GM19099 (cell line): ENCODE results near the gene NSG1.

Experiments
- POLR2A ChIP-seq: IDR thresholded peaks from 3 replicates; pipeline ENCODE4 v1.6.1; 2011; ENCODE audit warnings: low read depth; ENCODE audit not compliant: insufficient read length; ENCODE audit errors: extremely low read depth

NSG1 gene

DNA sequence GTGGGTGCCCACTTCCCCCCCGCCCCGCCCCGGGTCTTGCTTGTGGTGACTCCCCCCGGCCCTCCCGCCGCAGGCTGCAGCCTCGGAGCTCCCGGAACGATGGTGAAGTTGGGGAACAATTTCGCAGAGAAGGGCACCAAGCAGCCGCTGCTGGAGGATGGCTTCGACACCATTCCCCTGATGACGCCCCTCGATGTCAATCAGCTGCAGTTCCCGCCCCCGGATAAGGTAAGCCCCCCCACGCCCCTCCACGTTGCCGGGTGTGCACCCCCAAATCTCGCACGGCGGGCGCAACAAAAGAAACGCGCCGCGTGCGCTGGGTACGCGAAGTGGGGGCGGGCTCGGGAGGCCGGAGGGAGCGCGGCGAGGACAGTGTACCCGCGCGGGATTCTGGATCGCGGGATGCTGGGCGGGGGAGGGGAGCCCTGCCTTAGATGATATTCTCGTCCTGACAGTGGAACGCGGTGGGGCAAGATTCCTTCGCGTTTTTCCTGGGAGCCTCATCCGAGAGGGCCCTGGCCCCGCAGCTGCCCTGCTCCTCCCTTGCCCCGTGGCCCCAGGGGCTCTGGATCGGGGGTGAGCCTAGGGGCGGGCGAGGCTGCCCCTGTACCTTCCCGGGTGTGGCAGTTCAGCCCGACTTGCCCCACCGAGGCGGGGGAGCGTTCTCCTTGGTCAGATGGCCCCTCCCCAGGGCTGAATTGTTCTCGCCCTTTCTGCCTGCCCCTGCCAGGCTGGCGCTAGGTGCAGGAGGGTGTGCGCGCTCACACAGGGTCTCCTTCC lies 819 bp downstream of the NSG1 start:
- TF ChIP-seq POLR2A: no peak

DNA sequence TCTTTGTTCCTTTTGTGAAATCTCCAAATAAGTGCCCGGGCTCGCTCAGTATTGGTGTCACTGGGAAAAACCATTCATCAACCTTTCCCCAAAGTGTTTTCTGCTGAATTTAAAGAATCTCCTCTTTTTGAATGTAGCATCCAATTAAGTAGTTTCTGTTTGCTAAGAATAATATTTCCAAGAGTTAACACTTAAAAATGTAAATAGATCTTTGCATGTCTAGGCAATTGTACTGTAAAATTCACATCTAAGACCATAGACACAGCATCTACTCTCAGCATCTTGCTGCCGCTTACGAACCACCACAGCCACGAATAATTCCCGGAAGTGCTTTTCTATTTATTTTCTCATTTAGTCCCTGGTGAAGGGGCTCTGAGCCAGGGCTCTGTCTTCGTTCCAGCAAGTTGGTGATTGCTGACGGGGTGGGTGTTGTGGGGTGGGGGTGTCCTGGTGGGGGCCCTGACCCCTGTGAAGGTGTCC lies 1.4 kb downstream of the NSG1 start:
- TF ChIP-seq POLR2A: no peak

- no peak for TF ChIP-seq POLR2A
Observed at GRCh38 chr4:4388836-4389575, 2.1 kb downstream of the NSG1 start.

GRCh38 chr4:4390046-4390445 lies 3.1 kb downstream of the NSG1 start:
- TF ChIP-seq POLR2A: no peak

GRCh38 chr4:4390515-4391240 lies 3.8 kb downstream of the NSG1 start:
- TF ChIP-seq POLR2A: no peak

GRCh38 chr4:4391866-4392265 lies 5.0 kb downstream of the NSG1 start:
- TF ChIP-seq POLR2A: no peak

DNA sequence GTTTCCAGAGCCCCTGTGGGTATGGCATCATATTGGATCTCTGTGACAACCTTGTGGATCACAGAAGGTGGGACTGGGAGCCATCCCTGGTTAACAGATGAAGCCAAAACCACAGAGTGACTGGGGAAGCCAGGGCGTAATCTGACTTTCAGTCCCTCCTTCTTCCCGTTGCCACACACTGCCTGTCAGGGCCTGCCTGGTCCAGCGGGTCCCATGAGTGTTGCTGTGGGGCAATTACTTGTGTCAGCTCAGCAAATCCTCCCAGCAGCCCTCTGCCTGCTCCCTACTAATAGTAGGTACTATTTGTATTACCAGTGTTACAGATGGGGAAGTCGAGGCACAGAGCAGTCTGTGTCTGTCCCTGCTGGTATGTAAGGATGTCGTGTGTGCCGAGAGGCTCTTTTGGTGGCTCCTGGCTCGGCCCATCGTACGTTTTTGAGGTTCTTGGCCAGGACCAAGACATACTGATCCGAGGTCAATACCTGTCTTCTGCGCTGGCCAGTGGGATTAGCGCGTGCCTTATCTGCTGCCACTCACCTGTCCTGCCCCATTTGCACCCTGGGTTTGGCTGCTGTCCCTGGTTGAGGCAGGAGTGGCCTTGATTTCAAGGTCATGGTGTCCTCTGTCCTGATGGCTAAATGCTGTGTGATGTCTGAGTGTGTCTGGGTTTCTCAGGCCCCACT lies 5.7 kb downstream of the NSG1 start:
- TF ChIP-seq POLR2A: no peak

- no peak for TF ChIP-seq POLR2A
Observed at GRCh38 chr4:4394644-4395043, 7.7 kb downstream of the NSG1 start.

DNA sequence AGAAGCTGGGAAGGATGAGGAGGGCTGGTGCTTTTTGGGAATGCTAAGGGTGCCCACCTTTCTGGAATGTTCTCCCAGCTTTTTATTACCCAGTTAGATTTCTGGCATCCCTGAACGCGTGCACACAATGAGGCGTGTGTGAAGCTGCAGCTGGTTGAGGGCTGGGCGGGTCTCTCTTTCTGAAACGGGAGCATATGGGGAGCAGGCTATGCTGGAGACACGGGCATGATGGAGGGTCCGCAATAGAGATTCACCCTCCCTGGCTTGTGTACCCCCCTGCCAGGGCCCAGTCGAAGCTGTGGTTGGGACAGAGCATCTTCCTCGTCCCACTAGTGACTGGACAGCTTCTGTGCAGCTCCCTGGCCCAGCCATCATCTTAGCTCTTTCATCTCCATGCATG lies 8.5 kb downstream of the NSG1 start:
- no peak for TF ChIP-seq POLR2A

DNA sequence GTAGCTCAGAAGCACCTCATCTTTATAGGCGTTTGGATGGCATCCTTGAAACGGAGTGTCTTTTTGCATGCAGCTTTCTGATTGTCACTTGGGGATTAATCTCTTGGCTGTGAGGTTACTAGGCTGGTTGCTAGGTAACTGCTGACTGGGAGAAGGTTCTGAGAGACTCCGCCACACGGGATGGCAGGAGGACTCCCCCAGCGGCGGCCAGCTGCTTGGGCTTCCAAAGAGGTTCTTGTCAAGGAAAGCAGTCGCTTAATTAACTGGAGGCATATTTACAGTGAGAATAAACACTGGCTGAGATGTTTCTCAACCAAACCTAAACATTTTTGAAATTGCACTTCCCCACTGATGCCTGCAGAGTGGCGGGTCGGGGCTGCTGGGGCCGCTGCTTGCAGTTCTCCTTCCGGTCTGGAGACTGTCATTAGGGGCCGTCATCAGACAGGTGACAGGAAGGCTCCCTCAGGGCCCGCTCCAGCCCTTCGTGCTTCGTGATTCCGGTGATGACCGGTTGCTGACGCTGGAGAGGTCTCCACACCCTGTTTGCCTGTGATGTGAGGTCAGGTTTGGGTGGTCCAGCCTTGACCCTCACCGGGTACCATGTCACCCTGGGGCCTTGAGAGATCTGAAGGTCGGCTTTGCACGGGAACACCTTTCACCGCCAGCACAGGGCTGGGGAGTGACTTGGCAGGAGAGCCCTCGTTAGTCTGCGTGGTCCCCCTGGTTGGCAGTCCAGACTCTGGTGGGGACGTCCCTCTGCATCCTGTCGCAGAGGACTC lies 9.1 kb downstream of the NSG1 start:
- TF ChIP-seq POLR2A: no peak

DNA sequence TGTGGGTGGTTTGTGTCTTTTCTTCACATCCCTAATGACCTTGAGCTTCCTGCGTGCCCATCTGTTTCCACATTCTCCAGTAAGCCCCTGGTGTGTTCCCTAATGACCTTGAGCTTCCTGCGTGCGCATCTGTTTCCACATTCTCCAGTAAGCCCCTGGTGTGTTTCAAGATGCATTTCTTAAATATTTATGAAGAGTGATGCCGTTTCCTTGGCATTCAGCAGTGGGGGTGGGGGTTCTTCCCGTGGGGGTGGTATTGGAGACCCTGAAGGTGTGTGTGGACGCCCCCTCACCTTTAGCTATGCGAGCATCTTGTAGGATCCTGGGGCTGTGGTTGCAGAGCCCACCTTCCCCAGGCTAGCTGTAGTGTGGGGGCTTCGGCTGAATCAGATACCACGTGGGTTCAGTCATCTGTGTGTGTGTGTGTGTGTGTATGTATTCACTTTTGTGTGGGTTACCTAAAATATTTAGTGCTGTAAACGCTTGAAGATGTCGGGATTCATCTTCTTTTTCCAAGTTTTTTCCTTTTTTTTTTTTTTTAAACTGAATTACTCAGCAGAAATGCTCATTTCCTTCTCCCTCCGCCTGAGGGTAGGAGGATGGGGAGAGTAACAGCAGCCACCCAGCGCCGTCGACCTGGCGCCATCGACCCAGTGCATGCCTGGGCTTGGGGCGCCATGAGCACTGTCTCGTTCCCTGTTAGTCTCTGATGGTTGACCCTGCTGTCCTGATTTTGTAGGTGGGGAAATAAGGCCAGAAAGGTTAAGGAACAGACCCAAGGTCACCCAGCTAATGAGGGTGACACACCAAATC lies 9.9 kb downstream of the NSG1 start:
- TF ChIP-seq POLR2A: no peak

DNA sequence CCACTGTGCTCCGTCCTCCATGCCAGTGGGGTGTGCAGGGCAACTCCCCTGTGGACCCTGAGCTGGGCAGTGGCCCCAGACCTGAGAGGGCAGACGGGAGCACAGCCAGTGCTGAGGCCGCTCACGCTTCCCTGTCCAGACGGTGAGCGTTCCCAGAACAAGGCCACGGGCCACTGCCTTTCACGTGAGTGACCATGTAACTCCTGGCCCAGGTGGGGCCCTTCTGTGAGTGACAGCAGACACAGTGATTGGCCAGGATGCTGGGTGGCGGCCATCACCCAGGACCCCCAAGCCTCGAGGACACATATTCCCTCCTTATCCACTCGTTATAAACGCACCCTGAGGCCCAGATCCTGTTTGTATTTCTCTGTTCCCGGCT lies 10.5 kb downstream of the NSG1 start:
- TF ChIP-seq POLR2A: no peak

DNA sequence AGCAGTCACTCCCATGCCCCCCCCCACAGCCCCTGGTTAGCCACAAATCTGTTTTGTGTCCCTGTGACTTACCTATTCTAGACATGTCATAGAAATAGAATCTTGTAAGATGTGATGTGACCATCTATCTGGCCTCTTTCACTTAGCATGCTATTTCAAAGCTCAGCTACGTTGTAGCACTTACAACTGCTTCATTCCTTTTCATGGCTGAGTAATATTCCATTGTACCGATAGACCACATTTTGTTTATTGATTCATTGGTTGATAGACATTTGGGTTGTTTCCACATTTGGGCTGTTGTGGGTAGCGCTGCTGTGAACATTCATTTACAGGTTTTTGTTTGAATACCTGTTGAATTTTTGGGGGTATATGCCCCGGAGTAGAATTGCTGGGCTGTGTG lies 11.5 kb downstream of the NSG1 start:
- no peak for TF ChIP-seq POLR2A
